Measurements from ENCODE around the gene FNDC3A. TPM values are rescaled to one million over a fixed set of nuclear protein-coding genes. Genes with fewer than 3 reads are reported as not detected.

FNDC3A gene
- total RNA-seq, 4 donors from 2014 or later, result 31.3 to 129 (median 69.9) TPM

GRCh38 chr13:48950501-48950875 is 25.2 kb upstream of the FNDC3A start:
- Histone ChIP-seq H3K27ac (no peak overlapping the region), H3K36me3 (no peaks in the 10 kb centered on the region), H3K4me3 (no peak overlapping the region), H3K27me3 (no peaks in the 10 kb centered on the region), H3K9me3 (no peaks in the 10 kb centered on the region), H3K4me1 (no peaks in the 10 kb centered on the region)
- DNase-seq, result no peak
- TF ChIP-seq CTCF (IDR thresholded peaks at IDR 0.05) (no peak), POLR2A (IDR thresholded peaks at IDR 0.05) (no peak)
- intact Hi-C loops (cut with DNase I; ENCODE audit: low total_unique reads), result no loop called here

DNA sequence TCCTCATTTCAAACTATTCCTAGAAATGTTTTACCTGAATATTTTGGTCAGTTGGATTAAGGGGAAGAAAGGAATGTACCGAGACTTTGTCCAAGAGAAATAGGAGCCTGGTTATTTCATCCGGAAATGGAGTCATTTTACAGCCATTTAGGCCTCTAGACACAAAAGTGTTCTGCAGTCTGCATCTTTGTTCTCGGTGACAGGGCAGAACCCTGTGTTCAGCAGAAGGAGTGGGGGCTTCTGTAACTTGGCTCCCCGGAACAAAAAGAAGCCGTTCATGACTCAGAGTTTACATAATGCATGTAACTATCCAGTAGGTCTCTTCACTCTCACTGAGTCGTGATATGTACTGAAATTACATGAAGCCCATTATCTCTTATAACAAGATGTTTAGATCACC is 21.6 kb upstream of the FNDC3A start:
- intact Hi-C loops (cut with DNase I; ENCODE audit: low total_unique reads), result no loop called here
- DNase-seq, result no peak
- Histone ChIP-seq H3K4me1 (no peaks in the 10 kb centered on the region), H3K27me3 (no peaks in the 10 kb centered on the region), H3K9me3 (no peaks in the 10 kb centered on the region), H3K4me3 (no peak overlapping the region), H3K36me3 (no peaks in the 10 kb centered on the region), H3K27ac (no peak overlapping the region)
- TF ChIP-seq POLR2A (IDR thresholded peaks at IDR 0.05) (no peak), CTCF (IDR thresholded peaks at IDR 0.05) (no peak)

- no peak overlapping the region for H3K4me3 ChIP-seq
- DNase-seq, result no peak
- intact Hi-C loops (cut with DNase I; ENCODE audit: low total_unique reads), result no loop called here
- TF ChIP-seq CTCF (IDR thresholded peaks at IDR 0.05) (no peak), POLR2A (IDR thresholded peaks at IDR 0.05) (no peak)
- no peaks in the 10 kb centered on the region for H3K4me1 ChIP-seq
- no peaks in the 10 kb centered on the region for H3K27me3 ChIP-seq
- no peaks in the 10 kb centered on the region for H3K36me3 ChIP-seq
- H3K27ac ChIP-seq, result no peak overlapping the region
- no peaks in the 10 kb centered on the region for H3K9me3 ChIP-seq
Observed at GRCh38 chr13:48955536-48955935, 20.2 kb upstream of the FNDC3A start.

DNA sequence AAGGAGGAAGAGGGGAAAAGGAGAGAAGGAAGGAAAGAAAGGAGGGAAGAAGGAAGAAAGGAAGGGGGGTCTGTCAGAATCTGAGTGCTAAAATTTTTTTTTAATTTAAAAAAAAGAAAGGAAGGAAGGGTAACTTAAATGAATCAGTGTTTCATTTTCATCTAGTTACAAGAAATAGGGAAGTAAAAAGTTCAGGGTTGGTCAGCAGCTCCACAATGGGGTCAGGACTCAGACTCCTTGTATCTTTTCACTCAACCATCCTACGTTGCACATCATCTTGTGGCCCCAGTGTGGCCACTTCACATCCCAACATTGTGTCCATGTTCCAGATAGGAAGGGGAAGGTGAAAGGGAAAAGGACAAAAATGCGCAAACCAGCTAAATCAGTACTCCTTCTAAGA is 14.3 kb upstream of the FNDC3A start:
- TF ChIP-seq CTCF (IDR thresholded peaks at IDR 0.05) (no peak), POLR2A (IDR thresholded peaks at IDR 0.05) (no peak)
- no peaks in the 10 kb centered on the region for H3K9me3 ChIP-seq
- H3K27ac ChIP-seq, result no peak overlapping the region
- no peak overlapping the region for H3K4me3 ChIP-seq
- DNase-seq, result no peak
- no peaks in the 10 kb centered on the region for H3K4me1 ChIP-seq
- intact Hi-C loops (cut with DNase I; ENCODE audit: low total_unique reads), result no loop called here
- no peaks in the 10 kb centered on the region for H3K36me3 ChIP-seq
- no peaks in the 10 kb centered on the region for H3K27me3 ChIP-seq

DNA sequence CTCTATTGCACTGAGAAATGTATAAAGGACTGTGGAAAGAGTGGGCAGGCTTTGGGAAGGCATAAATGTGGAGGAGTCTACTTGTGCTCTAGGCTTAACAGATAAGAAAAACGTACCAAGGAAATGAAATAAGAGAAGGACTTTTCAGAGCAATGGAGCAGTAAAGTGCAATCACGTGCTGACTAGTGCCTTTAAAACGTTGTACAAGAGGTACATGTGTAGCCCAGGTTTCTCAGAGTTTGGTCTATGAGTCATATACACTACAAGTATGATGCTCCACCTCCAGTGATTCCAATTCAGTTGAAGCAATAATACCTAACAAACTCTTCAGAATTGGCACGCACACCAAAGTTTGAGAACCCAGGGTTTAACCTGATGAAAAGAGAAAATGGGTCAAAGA is 13.4 kb upstream of the FNDC3A start:
- Histone ChIP-seq H3K4me3 (no peak overlapping the region), H3K36me3 (no peaks in the 10 kb centered on the region), H3K4me1 (no peaks in the 10 kb centered on the region), H3K9me3 (no peaks in the 10 kb centered on the region), H3K27me3 (no peaks in the 10 kb centered on the region), H3K27ac (no peak overlapping the region)
- no peak for TF ChIP-seq CTCF (IDR thresholded peaks at IDR 0.05)
- DNase-seq, result no peak
- intact Hi-C loops (cut with DNase I; ENCODE audit: low total_unique reads), result no loop called here
